GM21526 (cell line): ENCODE data around the gene EXOC2.
A peak's percentile ranks its signal among the peaks of the same experiment; 100 is the strongest.

Experiments used
- ATAC-seq: cut with Tn5 transposase; IDR thresholded peaks from one replicate; pipeline ENCODE4 v1.9.1; 2021; ENCODE audit warnings: moderate library complexity; ENCODE audit not compliant: unreplicated experiment, low FRiP score

EXOC2 gene

DNA sequence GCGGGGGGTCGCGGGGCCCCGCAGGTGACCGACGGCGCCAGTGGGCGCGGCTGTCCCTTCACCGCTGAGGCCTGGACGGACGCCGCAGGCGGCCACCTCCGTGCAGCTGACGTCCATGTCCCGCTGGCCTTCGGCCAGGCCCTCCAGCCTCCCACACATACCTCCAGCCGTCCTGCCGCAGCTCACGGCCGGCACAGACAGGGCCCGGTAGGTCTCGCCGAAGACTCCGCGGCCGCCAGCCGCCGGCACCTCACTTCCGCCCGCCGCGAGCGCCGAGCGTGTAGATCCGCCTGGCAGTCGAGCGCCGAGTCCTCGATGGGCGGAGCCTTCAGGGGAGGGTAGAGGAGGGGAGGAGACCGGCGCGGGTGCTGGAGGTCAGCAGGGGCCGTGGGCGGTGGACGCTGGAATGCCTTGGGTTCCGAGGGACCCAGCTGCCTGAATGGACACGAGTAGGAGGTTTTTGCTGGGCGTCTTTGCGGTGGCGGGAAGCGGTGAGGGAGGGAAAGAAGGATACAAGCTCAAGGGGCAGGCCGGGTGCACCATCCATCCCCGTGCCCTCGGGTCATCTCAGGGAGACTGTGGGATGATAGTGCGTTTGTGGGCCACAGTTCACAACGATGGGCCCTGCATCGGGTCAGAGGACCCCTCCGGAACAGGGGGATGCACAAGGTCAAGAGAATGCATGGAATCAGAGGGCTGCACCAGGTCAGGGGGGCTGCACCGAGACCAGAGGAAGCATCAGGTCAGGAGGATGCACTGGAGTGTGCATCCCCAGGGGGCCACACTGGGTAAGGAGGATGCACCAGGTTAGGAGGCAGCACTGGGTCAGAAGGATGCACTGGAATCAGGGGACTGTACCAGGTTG is at the start of gene EXOC2:
EXOC2 (minus strand) TSS at position 282 of the 865 bp plus-strand sequence. CDS start 55,321 bp downstream, outside the sequence.
- peak; percentile 88 for ATAC-seq

- ATAC-seq, result no peak
Observed at GRCh38 chr6:741410-742339, 48.7 kb upstream of the EXOC2 start.

DNA sequence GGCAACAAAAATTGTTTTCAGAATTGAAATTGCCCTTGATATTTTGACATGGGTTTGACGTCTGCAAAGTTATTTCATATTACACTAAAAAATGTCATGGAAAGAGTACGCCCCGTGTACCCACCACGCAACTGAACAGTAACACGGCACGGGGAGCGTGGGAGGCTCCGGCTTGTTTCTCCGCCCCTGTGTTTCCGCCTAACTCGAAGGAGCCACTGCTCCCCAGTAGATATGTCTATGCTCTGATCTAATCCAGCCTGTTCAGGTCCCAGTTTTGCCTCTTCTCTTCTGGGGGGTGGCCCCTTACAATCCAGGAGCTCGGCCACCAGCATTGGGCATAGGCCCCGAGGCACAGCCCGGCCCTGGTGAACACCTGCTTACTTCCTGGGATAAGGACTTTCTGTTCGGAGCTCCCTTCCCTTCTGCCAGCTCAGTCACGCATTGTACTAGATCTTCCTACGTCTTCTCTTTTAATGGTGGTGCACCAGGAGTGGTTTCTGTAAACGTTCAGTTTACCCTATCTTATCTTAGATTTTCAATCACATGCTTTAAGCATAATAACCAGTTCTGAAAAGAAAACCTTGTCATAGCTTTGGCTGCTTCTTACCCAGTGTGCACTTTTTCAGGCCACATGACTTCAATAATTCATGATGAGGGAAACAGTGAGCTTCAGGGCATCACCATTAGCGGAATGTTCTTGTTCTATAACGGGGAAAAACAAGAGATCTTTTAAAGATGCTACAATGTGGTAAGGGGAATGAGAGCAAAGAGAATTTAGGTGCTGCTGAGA is 43.9 kb upstream of the EXOC2 start:
- no peak for ATAC-seq

- ATAC-seq, result no peak
Observed at GRCh38 chr6:733431-734219, 40.7 kb upstream of the EXOC2 start.

DNA sequence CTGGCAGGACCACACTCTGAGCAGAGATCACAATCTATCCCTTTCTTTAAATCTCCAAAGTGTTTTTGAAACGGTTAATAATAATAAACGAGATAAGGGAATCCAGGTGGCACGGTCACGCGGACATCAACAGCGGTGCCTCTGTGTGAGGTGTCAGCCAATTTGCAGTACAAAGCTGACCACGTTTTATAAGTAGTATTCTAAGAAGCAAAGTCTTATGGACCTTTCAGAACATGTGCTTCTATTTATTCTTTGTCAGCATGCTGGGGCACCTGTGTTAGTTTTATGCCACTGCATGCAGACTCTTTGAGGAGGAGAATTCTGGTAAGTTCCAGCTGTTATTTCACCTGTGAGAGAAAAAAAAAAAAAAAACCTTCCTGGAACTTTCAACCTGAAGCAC is 39.0 kb upstream of the EXOC2 start:
- ATAC-seq, result no peak

DNA sequence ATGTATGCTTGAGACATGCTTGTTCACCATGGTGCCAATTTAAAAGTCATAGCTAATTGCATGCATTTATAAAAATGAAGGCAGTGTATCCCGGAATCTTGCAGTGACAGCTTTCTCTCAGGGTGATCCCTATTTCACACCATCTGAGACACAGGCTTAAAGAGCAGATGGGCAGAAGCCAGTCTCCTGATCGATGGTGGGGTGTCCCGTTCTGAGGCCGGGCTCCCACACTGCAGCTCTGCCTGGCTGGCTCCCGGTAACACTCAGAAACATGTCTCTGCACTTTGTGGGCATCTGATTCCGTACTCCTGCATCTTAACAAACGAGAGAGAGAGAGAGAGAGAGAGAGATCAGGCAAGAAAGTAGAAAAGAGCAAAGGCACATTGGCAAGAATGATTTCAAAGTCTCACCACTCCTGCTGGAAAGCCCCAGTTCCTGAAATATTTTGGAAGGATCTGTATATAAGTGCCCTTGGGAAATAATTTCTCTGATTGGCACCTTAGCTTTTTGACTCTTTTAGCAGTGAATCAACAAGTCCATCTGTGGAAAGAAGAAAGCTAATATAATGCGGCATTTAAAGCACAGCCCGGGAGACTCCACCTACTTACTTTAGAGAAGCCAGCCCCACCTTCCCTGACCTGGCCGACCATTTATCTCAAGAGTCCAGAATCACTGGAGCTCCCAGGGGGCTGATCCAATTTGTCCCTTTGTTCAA is 36.8 kb upstream of the EXOC2 start:
- no peak for ATAC-seq

GRCh38 chr6:727856-728255 is 34.9 kb upstream of the EXOC2 start:
- no peak for ATAC-seq

- no peak for ATAC-seq
Observed at GRCh38 chr6:723540-723939, 30.6 kb upstream of the EXOC2 start.

GRCh38 chr6:722608-723007 is 29.7 kb upstream of the EXOC2 start:
- ATAC-seq, result no peak

DNA sequence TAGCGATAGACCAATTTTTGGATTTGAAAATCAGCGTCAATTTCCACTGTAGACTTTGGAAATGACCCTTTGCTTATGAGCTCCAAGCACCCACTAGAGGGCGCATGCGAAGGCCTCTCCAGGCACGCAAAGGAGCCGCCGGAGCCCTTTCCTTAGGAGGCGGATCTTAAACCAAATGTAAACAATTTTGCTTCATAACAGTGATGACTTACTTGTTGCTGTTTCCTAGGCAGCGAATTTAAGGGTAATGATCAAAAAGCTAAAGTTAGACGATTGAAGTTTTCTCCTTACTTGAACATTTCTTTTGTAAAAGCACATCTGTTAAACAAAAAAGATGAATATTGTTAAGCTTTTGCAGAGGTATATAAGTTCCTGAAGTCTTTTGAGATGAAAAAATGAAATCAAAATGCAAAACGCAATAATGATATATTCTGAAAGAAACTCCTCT is 29.2 kb upstream of the EXOC2 start:
- no peak for ATAC-seq

GRCh38 chr6:718345-718744 is 25.4 kb upstream of the EXOC2 start:
- ATAC-seq, result no peak

- ATAC-seq, result no peak
Observed at GRCh38 chr6:717135-717534, 24.2 kb upstream of the EXOC2 start.

DNA sequence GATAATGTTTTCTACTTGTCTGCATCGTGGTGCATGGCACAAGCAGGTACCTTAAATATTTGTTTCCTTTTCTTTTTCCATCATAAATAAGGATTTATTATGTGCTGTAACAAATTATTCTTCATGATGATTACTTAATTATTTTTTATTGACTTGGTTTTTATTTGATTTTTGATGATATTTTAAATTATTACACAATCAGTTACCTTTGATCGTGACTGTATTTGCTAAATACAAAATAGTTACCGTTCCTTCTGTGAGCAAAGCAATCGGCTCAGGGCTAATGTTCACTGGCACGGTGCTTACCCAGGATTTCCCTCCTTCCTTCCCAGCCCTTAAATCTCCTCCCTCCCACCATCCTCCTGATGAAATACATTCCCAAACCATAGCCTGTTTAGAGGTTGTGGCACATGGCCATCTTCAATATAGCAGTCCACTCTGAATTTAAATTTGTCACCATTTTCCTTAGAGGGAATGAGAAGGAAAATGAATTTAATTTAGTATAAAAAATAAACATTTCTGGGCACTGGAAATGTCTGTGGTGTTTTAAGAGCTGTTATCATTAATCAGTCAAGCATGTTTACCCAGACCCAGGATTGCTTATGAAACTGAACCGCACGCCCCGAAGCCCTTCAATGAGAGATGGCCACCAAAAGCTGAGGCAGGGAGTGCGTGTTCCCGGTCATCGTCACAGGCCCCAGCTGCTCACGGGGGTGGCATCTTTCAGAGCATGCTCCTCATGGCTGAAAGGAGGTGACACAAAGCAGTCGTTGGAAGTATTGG is 23.0 kb upstream of the EXOC2 start:
- no peak for ATAC-seq

GRCh38 chr6:714100-714499 is 21.2 kb upstream of the EXOC2 start:
- ATAC-seq, result no peak

DNA sequence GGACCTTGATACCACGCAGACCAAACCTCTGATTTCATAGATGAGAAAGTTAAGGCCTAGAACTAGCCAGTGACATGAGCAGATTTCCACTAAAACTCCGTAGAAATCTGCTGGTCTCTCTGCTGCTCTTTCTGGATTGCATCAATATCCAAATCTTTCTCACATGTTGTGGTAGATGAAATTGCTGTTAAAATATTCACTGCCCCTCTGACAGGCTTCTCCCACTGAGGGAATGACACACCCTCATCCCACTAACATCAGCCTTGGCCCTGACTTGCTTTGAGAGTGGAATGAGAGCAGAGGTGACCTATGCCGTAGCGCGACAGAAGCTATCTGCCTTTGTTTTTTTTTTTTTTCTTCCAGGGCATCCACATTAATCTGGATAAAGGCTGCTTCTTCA is 20.4 kb upstream of the EXOC2 start:
- no peak for ATAC-seq

GRCh38 chr6:712805-713204 is 19.9 kb upstream of the EXOC2 start:
- ATAC-seq, result no peak

GRCh38 chr6:711925-712324 is 19.0 kb upstream of the EXOC2 start:
- ATAC-seq, result no peak
